PC-9 (cell line): Measurements from ENCODE around the gene NT5DC4. TPM values are rescaled to one million over a fixed set of nuclear protein-coding genes. Genes with fewer than 3 reads are reported as not detected.
A peak's percentile ranks its signal among the peaks of the same experiment; 100 is the strongest.

Source experiments
- BruUV-seq: library from RNA; stranded (reverse); fragments of 400-500 nt; replicated peaks from 2 replicates; lab custom pipeline; 2021; lab: Mats Ljungman, UMichigan
- CTCF ChIA-PET: fragments of 300-600 bp; sonication (Branson Sonifier 250); formaldehyde crosslinking; loops from one replicate; lab custom pipeline; 2022; ENCODE audit warnings: antibody characterized with exemption; lab: Charles Lee
- POLR2A ChIA-PET: fragments of 300-600 bp; sonication (Branson Sonifier 250); formaldehyde crosslinking; loops from one replicate; lab custom pipeline; 2022; ENCODE audit warnings: antibody characterized with exemption; ENCODE audit not compliant: unreplicated experiment; lab: Charles Lee
- DNase-seq, 2 experiments: peaks; one replicate each; pipeline versions ENCODE4 v3.0.0 to v3.0.0-alpha.2; 2015 to 2022; ENCODE audit warnings: mixed read lengths in 1 of 2
- H2AFZ ChIP-seq: fragments of 200-600 bp; sonication (generic); 2 replicates; pipeline ENCODE4 v1.8.1; 2017; ENCODE audit warnings: antibody characterized with exemption
- H3F3A ChIP-seq: fragments of 200-600 bp; sonication (generic); 2 replicates; pipeline ENCODE4 v1.8.1; 2017; ENCODE audit warnings: antibody characterized with exemption, mild to moderate bottlenecking, low read depth; ENCODE audit not compliant: insufficient read depth
- H3K27ac ChIP-seq: fragments of 200-600 bp; sonication (generic); 2 replicates; pipeline ENCODE4 v1.6.1; 2016; ENCODE audit warnings: mixed run types
- H3K27me3 ChIP-seq: fragments of 200-600 bp; sonication (generic); 2 replicates; pipeline ENCODE4 v1.6.1; 2016; ENCODE audit warnings: low read depth, mixed run types; ENCODE audit not compliant: insufficient read depth
- H3K36me3 ChIP-seq: fragments of 200-600 bp; sonication (generic); 2 replicates; pipeline ENCODE4 v1.6.1; 2016; ENCODE audit warnings: low read depth, mixed run types
- H3K4me1 ChIP-seq: fragments of 200-600 bp; sonication (generic); replicated peaks from 2 replicates; pipeline ENCODE4 v1.6.1; 2016; ENCODE audit warnings: mixed run types; ENCODE audit not compliant: insufficient read depth
- H3K4me2 ChIP-seq: fragments of 200-600 bp; sonication (generic); 2 replicates; pipeline ENCODE4 v1.6.1; 2017; ENCODE audit warnings: mixed run types
- H3K4me3 ChIP-seq: fragments of 200-600 bp; sonication (generic); 2 replicates; pipeline ENCODE4 v1.6.1; 2016; ENCODE audit warnings: mixed run types
- H3K79me2 ChIP-seq: fragments of 200-600 bp; sonication (generic); 2 replicates; pipeline ENCODE4 v1.6.1; 2017; ENCODE audit warnings: low read depth, mixed run types
- H3K9me2 ChIP-seq: fragments of 200-600 bp; sonication (generic); 2 replicates; pipeline ENCODE4 v1.8.1; 2017; ENCODE audit warnings: mild to moderate bottlenecking; ENCODE audit not compliant: insufficient read depth
- H3K9me3 ChIP-seq: fragments of 200-600 bp; sonication (generic); 2 replicates; pipeline ENCODE4 v1.8.1; 2016; ENCODE audit warnings: low read depth; ENCODE audit not compliant: insufficient read depth
- H4K20me1 ChIP-seq: fragments of 200-600 bp; sonication (generic); 2 replicates; pipeline ENCODE4 v1.8.1; 2017; ENCODE audit not compliant: insufficient read depth
- CTCF ChIP-seq: fragments of 200-600 bp; sonication (generic); conservative IDR thresholded peaks from 2 replicates; pipeline ENCODE4 v1.6.1; 2017; ENCODE audit warnings: mixed run types, antibody characterized with exemption, mild to moderate bottlenecking, moderate library complexity
- EZH2 ChIP-seq: fragments of 200-600 bp; sonication (generic); IDR thresholded peaks from 2 replicates; pipeline ENCODE4 v1.8.0; 2017; ENCODE audit warnings: antibody characterized with exemption, low read depth
- intact Hi-C: fragments of 100-400 bp; cut with micrococcal nuclease; formaldehyde crosslinking; loops from one replicate; pipeline ENCODE4 v1.10.0; 2022; ENCODE audit not compliant: unreplicated experiment
- total RNA-seq: library from RNA; stranded (reverse); gene quantifications from 2 replicates; pipeline ENCODE4 v1.2.3, GENCODE V29; 2021

The NT5DC4 gene
- total RNA-seq, 1 experiment from 2014 or later: 6.1 TPM

GRCh38 chr2:112782234-112782799 is 61.5 kb downstream of the NT5DC4 start:
- Histone ChIP-seq H2AFZ (no peak overlapping the region), H4K20me1 (no peaks in the 10 kb centered on the region), H3K9me3 (no peaks in the 10 kb centered on the region; the same call in 1 of the 2 replicates), H3K27me3 (no peaks in the 10 kb centered on the region), H3K36me3 (no peaks in the 10 kb centered on the region), H3K4me2 (no peak overlapping the region), H3K4me3 (no peak overlapping the region), H3F3A (no peaks in the 10 kb centered on the region), H3K4me1 (peaks cover 28% of the 10 kb centered on the region), H3K79me2 (no peaks in the 10 kb centered on the region), H3K27ac (no peak overlapping the region), H3K9me2 (no peaks in the 10 kb centered on the region; the same call in 1 of the 2 replicates)
- POLR2A ChIA-PET: no interaction called here
- CTCF ChIA-PET: no interaction called here
- DNase-seq: no peak
- no peak for TF ChIP-seq CTCF
- TF ChIP-seq EZH2: no peak
- intact Hi-C loops: no loop called here
- BruUV-seq: no TSS peak

GRCh38 chr2:112783187-112783714 is 62.4 kb downstream of the NT5DC4 start:
- Histone ChIP-seq H3K36me3 (no peaks in the 10 kb centered on the region), H3F3A (no peaks in the 10 kb centered on the region), H3K9me2 (no peaks in the 10 kb centered on the region; the same call in 1 of the 2 replicates), H3K27ac (peak overlapping the region; percentile 44; the same call in 1 of the 2 replicates), H3K27me3 (no peaks in the 10 kb centered on the region), H4K20me1 (no peaks in the 10 kb centered on the region), H3K4me1 (peaks cover 36% of the 10 kb centered on the region), H3K9me3 (no peaks in the 10 kb centered on the region; the same call in 1 of the 2 replicates), H3K79me2 (no peaks in the 10 kb centered on the region), H2AFZ (no peak overlapping the region), H3K4me2 (peak overlapping the region; percentile 46), H3K4me3 (peak overlapping the region; percentile 21; the same call in 1 of the 2 replicates)
- no peak for DNase-seq
- no TSS peak for BruUV-seq
- ChIA-PET POLR2A (no interaction called here), CTCF (interaction anchor here (0.6 kb wide), 1 partner anchor 625 kb away, joined by 3 read pairs; no protein-coding TSS in a partner anchor)
- TF ChIP-seq EZH2 (no peak), CTCF (no peak)
- intact Hi-C loops: no loop called here

- H3K4me2 ChIP-seq: peak within 1 kb of the TSS; percentile 46
- H3K9me2 ChIP-seq: no peaks in the 10 kb centered on the region; the same call in 1 of the 2 replicates
- no peaks in the 10 kb centered on the region for H3K27me3 ChIP-seq
- H3K79me2 ChIP-seq: no peaks in the 10 kb centered on the region
- peaks cover 36% of the 10 kb centered on the region for H3K4me1 ChIP-seq
- H3K27ac ChIP-seq: peak within 1 kb of the TSS; percentile 44
- H2AFZ ChIP-seq: no peak within 1 kb of the TSS
- no peaks in the 10 kb centered on the region for H3F3A ChIP-seq
- no peaks in the 10 kb centered on the region for H4K20me1 ChIP-seq
- intact Hi-C loops: no loop called here
- no peaks in the 10 kb centered on the region for H3K36me3 ChIP-seq
- TSS peak; percentile 47 for BruUV-seq
- ChIA-PET POLR2A (interaction anchor here (0.7 kb wide), 1 partner anchor 371 kb away, joined by 6 read pairs; no protein-coding TSS in a partner anchor), CTCF (interaction anchor here (0.5 kb wide), 1 partner anchor 9 kb away, joined by 3 read pairs; no protein-coding TSS in a partner anchor)
- TF ChIP-seq CTCF: no peak
- TF ChIP-seq EZH2: no peak
- peak within 1 kb of the TSS; percentile 21; the same call in 1 of the 2 replicates for H3K4me3 ChIP-seq
- H3K9me3 ChIP-seq: peaks cover 4% of the 10 kb centered on the region
- DNase-seq: peak; percentile 37 to 65
These were observed 63.7 kb downstream of the NT5DC4 start, which contains the start of gene IL1A for GRCh38 chr2:112784199-112785189. TSS of gene IL1A (minus strand) at chr2:112784493. CDS start at chr2:112783770, 723 bp downstream.
